Peyer's patch (tissue), 4 donors: ENCODE results near the gene SGSM2. TPM values are rescaled to one million over a fixed set of nuclear protein-coding genes. Genes with fewer than 3 reads are reported as not detected.

Source experiments
- DNase-seq, 3 donors: peaks; one replicate each; pipeline ENCODE4 v3.0.0-alpha.2; 2017 to 2019
- H3K27ac ChIP-seq, 4 donors: fragments of 200-600 bp; sonication (generic); one replicate each; pipeline ENCODE4 v1.5.1; 2016 to 2019
- H3K27me3 ChIP-seq, 2 donors: fragments of 200-600 bp; sonication (generic); one replicate each; pipeline ENCODE4 v1.5.1; 2019
- H3K36me3 ChIP-seq, 3 donors: fragments of 200-600 bp; sonication (generic); one replicate each; pipeline ENCODE4 v1.5.1; 2016 to 2019
- H3K4me1 ChIP-seq, 4 donors: fragments of 200-600 bp; sonication (generic); one replicate each; pipeline ENCODE4 v1.5.1; 2016 to 2019
- H3K4me3 ChIP-seq, 4 donors: fragments of 200-600 bp; sonication (generic); 1 replicate in 3 of 4; 2 replicates in 1 of 4; pipeline ENCODE4 v1.5.1; 2016 to 2019; ENCODE audit warnings: mild to moderate bottlenecking in 1 of 4
- H3K9me3 ChIP-seq, 4 donors: fragments of 200-600 bp; sonication (generic); one replicate each; pipeline ENCODE4 v1.5.1; 2016 to 2019; ENCODE audit warnings: mild to moderate bottlenecking in 1 of 4
- POLR2A ChIP-seq, 2 donors: fragments of 450-650 bp; IDR thresholded peaks; one replicate each; pipeline ENCODE4 v1.5.1; 2017; ENCODE audit warnings: antibody characterized with exemption in 2 of 2, mild to moderate bottlenecking in 2 of 2, moderate library complexity in 2 of 2
- total RNA-seq, 4 donors: library from RNA; depleted of rRNA; stranded (reverse); fragments of >200 nt; gene quantifications; one replicate each; pipeline ENCODE4 v1.1.0, GENCODE V29; 2016
- TF ChIP-seq, protein P1 (sequence below), 6 experiments: fragments of 450-650 bp in 4 of 6; fragments of 200-600 bp in 2 of 6; sonication (generic) in 1 of 6; IDR thresholded peaks; one replicate each; pipeline ENCODE4 v1.5.1; 2017 to 2019; ENCODE audit warnings: antibody characterized with exemption in 6 of 6, mild to moderate bottlenecking in 3 of 6, moderate library complexity in 1 of 6

SGSM2 gene
- total RNA-seq, 4 donors from 2014 or later: 48.5 to 151 (median 113) TPM

DNA sequence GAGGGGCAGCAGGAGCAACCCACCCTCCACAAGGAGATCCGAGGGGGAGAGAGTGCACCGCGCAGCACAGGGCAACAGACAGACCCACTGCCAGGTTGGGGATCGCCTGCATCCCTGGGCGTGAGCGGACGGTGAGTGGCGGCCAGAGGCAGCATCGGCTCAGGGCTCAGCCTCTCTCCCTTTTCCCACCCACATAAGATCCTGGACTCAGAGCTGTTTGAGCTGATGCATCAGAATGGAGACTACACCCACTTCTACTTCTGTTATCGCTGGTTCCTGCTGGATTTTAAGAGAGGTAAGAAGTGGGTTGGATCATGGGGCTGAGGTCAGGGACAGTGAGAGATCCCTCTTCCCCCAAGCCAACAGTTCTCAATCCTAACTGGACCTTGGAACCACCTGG lies 40.4 kb downstream of the SGSM2 start:
- no peak overlapping the region for H3K4me3 ChIP-seq
- no peaks in the 10 kb centered on the region for H3K27me3 ChIP-seq
- no peak for TF ChIP-seq POLR2A (IDR thresholded peaks at IDR 0.05)
- TF ChIP-seq, protein P1, sequence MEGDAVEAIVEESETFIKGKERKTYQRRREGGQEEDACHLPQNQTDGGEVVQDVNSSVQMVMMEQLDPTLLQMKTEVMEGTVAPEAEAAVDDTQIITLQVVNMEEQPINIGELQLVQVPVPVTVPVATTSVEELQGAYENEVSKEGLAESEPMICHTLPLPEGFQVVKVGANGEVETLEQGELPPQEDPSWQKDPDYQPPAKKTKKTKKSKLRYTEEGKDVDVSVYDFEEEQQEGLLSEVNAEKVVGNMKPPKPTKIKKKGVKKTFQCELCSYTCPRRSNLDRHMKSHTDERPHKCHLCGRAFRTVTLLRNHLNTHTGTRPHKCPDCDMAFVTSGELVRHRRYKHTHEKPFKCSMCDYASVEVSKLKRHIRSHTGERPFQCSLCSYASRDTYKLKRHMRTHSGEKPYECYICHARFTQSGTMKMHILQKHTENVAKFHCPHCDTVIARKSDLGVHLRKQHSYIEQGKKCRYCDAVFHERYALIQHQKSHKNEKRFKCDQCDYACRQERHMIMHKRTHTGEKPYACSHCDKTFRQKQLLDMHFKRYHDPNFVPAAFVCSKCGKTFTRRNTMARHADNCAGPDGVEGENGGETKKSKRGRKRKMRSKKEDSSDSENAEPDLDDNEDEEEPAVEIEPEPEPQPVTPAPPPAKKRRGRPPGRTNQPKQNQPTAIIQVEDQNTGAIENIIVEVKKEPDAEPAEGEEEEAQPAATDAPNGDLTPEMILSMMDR (IDR thresholded peaks at IDR 0.05): no peak
- no peak overlapping the region for H3K27ac ChIP-seq
- H3K4me1 ChIP-seq: no peaks in the 10 kb centered on the region
- no peaks in the 10 kb centered on the region for H3K9me3 ChIP-seq
- peaks cover 0 to 77% (median 0%) of the 10 kb centered on the region in 3 donors for H3K36me3 ChIP-seq
- no peak for DNase-seq

DNA sequence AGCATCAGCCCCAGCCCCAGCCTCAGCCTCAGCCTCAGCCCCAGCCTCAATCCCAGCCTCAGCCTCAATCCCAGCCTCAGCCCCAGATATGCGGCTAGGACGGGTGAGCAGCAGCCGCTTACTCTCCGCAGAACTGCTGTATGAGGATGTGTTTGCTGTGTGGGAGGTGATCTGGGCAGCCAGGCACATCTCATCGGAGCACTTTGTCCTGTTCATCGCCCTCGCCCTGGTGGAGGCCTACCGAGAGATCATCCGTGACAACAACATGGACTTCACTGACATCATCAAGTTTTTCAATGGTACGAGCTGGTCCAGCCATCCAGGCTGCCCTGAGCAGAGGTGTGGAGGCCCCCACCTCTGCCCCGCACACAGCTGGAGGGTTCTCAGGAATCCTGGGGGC lies 41.6 kb downstream of the SGSM2 start:
- Histone ChIP-seq H3K27me3 (no peaks in the 10 kb centered on the region), H3K36me3 (peaks cover 0 to 66% (median 0%) of the 10 kb centered on the region in 3 donors), H3K4me3 (no peak overlapping the region), H3K27ac (no peak overlapping the region), H3K9me3 (no peaks in the 10 kb centered on the region), H3K4me1 (peaks cover 0 to 9% (median 1%) of the 10 kb centered on the region in 4 donors)
- TF ChIP-seq, protein P1 (IDR thresholded peaks at IDR 0.05): no peak
- no peak for TF ChIP-seq POLR2A (IDR thresholded peaks at IDR 0.05)
- DNase-seq: no peak

DNA sequence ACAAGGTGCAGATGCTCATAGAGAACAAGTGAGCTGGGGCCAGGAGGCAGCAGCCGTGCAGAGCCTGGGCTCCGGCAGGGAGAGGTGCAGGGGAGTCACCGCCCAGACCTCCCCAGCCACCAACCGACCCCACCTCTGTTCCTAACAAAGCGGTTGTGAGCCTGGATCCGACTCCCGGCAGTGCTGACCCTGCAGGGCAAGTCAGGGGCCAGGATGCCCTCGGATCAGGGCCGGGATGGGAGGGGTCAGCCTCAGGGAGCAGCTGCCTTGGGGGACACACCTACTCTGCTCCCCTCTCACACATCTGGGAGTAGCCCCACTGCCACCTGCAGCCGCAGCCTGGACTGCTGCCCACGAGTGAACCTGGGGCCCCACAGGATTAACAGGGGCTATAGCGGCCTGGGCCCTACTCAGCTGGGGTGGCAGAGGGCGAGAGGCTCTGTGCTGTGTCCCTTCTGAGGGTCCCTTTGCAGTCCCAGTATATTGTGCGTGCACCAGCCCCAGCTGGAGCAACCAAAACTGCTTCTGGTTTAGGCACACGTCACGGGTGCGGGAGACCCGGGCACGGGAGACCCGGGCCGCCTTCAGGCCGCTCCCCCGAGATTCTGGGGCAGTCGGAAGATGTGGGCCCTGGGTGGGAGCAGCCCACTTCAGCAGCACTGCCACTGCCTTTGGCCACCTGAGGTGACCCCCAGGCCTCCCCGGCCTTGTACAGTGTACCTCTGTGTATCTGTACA lies 42.4 kb downstream of the SGSM2 start:
- no peak overlapping the region for H3K27ac ChIP-seq
- no peak for DNase-seq
- no peak overlapping the region for H3K4me3 ChIP-seq
- no peaks in the 10 kb centered on the region for H3K27me3 ChIP-seq
- TF ChIP-seq POLR2A (IDR thresholded peaks at IDR 0.05): no peak
- TF ChIP-seq, protein P1 (IDR thresholded peaks at IDR 0.05): no peak
- peaks cover 0 to 17% (median 1%) of the 10 kb centered on the region in 4 donors for H3K4me1 ChIP-seq
- H3K36me3 ChIP-seq: peaks cover 0 to 61% (median 0%) of the 10 kb centered on the region in 3 donors
- H3K9me3 ChIP-seq: no peaks in the 10 kb centered on the region

DNA sequence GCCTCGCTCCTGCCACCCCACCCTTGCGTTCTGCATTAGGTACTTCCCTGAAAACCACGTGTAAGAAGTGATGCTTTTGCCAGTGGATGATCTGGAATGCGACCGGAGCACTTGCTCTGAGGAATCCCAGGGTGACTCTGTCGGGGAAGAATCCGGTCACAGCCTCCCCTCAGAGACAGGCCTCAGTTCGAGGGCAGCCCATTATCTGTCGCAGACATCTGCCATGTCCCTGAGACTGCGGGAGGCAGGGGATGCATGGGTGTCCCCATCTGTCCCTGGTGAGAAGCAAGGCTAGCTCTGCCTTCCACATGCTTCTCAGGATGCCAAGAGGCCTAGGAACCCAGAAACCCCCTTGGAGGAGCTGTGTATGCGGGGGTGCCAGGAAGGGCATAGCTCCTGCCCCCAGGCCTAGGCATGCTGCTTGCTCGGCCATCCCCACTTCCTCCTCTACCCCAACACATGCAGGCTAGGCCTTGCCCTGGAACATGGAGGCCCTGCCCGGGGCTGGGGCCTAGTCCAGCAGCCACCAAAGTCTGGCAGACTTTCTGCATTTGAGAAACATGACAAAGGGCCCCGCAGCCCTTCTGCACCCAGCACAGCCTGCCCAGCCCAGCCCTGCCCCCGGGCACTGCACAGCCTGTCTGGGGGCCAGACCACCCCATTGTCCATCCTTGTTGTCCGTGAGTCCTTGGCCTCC lies 43.1 kb downstream of the SGSM2 start:
- TF ChIP-seq, protein P1 (IDR thresholded peaks at IDR 0.05): no peak
- TF ChIP-seq POLR2A (IDR thresholded peaks at IDR 0.05): no peak
- Histone ChIP-seq H3K27me3 (no peaks in the 10 kb centered on the region), H3K36me3 (peaks cover 0 to 55% (median 0%) of the 10 kb centered on the region in 3 donors), H3K4me3 (no peak overlapping the region), H3K4me1 (peaks cover 0 to 23% (median 1%) of the 10 kb centered on the region in 4 donors), H3K27ac (no peak overlapping the region), H3K9me3 (no peaks in the 10 kb centered on the region)
- DNase-seq: no peak

DNA sequence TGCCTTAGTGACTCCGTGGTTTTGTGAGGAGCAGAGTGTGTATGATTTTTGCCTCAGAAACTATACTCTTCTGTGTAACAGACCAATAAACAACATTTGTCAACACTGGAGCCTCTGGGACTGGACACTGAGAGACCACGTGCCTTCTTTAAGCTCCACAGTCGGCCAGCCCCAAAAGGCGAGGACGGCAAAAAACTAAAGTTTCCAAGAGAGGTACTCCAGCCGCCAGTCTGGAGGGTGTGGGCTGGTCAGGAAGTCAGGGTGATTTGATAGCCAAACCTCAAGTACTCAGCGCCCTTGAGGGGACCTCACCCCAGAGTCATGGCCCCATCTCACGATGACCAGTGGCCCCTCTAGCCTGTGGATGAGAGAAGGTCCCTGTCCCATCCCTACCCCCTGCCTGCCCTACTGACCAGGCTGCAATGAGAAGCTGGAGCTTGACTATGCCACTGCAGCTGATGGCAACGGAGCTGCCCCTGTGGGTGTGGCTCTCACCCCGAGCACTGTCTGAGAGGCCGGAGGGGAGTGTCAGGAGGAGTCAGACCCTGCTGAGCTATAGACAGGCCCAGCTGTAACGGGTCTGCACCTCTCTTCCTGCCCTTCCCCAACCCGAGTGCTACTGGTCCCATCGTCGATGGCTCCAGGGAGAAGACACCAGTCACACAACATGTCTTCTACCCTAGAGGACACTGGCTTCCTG lies 43.8 kb downstream of the SGSM2 start:
- Histone ChIP-seq H3K27me3 (no peaks in the 10 kb centered on the region), H3K4me1 (peaks cover 0 to 30% (median 1%) of the 10 kb centered on the region in 4 donors), H3K36me3 (peaks cover 0 to 55% (median 0%) of the 10 kb centered on the region in 3 donors), H3K27ac (no peak overlapping the region), H3K9me3 (no peaks in the 10 kb centered on the region), H3K4me3 (no peak overlapping the region)
- DNase-seq: no peak
- TF ChIP-seq, protein P1 (IDR thresholded peaks at IDR 0.05): no peak
- TF ChIP-seq POLR2A (IDR thresholded peaks at IDR 0.05): no peak
